ENCODE data around the gene METAP1. TPM values are rescaled to one million over a fixed set of nuclear protein-coding genes. Genes with fewer than 3 reads are reported as not detected.

METAP1 gene
- total and polyA plus RNA-seq, 2 experiments from 2014 or later, result 40.1 to 55.4 TPM

DNA sequence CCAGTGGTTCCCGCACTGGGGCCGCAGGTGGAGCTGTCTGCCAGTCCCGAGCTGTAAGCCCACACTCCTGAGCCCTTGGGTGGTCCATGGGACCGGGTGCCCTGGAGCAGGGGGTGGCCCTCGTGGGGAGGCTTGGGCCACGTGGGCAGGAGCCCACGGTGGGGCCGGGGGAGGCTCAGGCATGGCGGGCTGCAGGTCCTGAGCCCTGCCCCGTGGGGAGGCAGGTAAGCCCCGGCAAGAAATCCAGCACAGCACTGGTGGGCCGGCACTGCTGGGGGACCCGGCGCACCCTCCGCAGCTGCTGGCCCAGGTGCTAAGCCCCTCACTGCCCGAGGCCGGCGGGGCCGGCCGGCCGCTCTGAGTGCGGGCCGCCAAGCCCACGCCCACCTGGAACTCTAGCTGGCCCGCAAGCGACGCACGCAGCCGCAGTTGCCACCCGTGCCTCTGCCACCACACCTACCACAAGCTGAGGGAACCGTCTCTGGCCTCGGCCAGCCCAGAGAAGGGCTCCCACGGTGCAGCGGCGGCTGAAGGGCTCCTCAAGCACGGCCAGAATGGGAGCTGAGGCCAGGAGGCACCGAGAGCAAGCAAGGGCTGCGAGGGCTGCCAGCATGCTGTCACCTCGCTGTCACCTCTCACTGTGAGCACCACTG lies 2.0 kb upstream of the METAP1 start:
- no peak for DNase-seq (ENCODE audit: low read depth in 1 of 2, low spot score in 1 of 2)
- Histone ChIP-seq H3K27ac (no peak overlapping the region), H3K4me1 (ENCODE audit: low read depth) (peaks cover 9% of the 10 kb centered on the region), H3K27me3 (no peaks in the 10 kb centered on the region), H3K9me3 (ENCODE audit: low read depth) (no peaks in the 10 kb centered on the region), H3K4me3 (no peak overlapping the region), H3K36me3 (no peaks in the 10 kb centered on the region)
- TF ChIP-seq, protein P1, sequence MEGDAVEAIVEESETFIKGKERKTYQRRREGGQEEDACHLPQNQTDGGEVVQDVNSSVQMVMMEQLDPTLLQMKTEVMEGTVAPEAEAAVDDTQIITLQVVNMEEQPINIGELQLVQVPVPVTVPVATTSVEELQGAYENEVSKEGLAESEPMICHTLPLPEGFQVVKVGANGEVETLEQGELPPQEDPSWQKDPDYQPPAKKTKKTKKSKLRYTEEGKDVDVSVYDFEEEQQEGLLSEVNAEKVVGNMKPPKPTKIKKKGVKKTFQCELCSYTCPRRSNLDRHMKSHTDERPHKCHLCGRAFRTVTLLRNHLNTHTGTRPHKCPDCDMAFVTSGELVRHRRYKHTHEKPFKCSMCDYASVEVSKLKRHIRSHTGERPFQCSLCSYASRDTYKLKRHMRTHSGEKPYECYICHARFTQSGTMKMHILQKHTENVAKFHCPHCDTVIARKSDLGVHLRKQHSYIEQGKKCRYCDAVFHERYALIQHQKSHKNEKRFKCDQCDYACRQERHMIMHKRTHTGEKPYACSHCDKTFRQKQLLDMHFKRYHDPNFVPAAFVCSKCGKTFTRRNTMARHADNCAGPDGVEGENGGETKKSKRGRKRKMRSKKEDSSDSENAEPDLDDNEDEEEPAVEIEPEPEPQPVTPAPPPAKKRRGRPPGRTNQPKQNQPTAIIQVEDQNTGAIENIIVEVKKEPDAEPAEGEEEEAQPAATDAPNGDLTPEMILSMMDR (IDR thresholded peaks at IDR 0.05; ENCODE audit: low read depth, low read length), result no peak

DNA sequence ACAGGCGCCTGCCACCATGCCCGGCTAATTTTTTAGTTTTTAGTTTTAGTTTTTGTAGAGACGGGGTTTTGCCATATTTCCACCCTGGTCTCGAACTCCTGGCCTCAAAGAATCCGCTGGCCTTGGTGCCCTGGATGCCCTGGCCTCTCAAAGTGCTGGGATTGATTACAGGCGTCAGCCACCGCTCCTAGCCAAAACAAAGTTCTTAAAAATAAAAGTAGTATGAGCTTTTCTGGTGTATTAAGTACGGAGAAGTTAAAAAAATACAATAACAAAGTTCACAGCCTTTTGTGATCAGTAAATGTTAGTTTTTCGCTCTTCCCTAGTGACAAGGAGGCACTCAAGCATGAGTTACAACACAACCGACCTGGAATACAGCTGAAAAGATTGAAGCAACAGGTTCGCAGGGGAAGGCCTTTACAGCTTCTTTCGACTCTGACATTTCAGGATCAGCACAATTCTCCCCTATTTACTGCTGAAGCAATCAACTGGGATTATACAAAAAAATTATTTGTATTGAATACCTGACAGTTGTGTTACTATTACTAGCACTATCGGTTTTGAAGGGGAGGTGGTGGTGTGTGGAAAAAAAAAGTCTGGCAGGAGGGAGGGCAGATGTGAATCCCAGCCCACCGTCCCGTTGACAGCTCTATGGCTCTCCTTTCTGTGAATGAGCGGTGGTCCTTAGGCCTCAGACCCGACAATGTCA lies 893 bp upstream of the METAP1 start:
- DNase-seq (ENCODE audit: low read depth in 1 of 2, low spot score in 1 of 2), result peak; percentile 18 to 28
- peaks cover 9% of the 10 kb centered on the region for H3K4me1 ChIP-seq (ENCODE audit: low read depth)
- H3K9me3 ChIP-seq (ENCODE audit: low read depth), result no peaks in the 10 kb centered on the region
- peak overlapping the region; percentile 88 for H3K27ac ChIP-seq
- peak overlapping the region; percentile 32 for H3K4me3 ChIP-seq
- no peaks in the 10 kb centered on the region for H3K36me3 ChIP-seq
- TF ChIP-seq, protein P1 (IDR thresholded peaks at IDR 0.05; ENCODE audit: low read depth, low read length), result no peak
- no peaks in the 10 kb centered on the region for H3K27me3 ChIP-seq

DNA sequence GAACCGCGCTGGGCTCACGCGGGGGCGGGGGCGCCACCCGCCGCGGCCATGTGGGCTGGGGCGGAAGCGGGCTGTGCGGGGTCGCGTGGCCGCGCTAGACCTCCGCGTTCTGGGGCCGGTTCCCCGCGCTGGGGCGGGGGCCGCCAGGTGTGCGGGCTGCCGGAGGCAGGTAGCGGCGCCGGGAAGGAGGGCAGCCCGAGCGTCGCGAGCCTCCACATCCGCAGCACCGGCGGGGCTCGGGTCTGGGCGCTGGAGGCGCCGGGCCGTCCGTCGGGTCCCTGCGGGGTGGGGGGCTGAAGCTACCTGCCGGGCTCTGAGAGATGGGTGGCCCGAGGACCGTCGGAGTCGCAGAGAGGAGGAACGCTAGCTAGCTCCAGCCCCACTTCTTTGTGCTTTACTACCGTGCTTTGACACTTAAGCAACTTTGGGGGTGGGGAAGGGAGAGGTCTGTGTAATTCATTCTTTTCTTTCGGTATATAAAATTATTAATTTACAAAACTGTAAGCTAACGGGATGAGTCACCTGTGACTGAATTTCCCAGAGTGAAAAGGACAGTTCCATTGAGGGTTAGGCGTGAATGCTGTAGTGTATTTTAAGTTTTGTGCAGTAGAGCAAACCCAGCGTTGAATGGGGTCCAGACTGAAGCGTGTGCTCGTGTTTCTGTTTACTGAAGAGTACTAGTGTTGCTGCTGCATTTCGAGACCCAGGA lies 689 bp downstream of the METAP1 start:
- H3K36me3 ChIP-seq, result no peaks in the 10 kb centered on the region
- TF ChIP-seq, protein P1 (IDR thresholded peaks at IDR 0.05; ENCODE audit: low read depth, low read length), result no peak
- no peaks in the 10 kb centered on the region for H3K27me3 ChIP-seq
- H3K4me3 ChIP-seq, result peak overlapping the region; percentile 94
- H3K27ac ChIP-seq, result peak overlapping the region; percentile 80
- no peaks in the 10 kb centered on the region for H3K9me3 ChIP-seq (ENCODE audit: low read depth)
- peaks cover 9% of the 10 kb centered on the region for H3K4me1 ChIP-seq (ENCODE audit: low read depth)
- peak; percentile 39 to 49 for DNase-seq (ENCODE audit: low read depth in 1 of 2, low spot score in 1 of 2)

DNA sequence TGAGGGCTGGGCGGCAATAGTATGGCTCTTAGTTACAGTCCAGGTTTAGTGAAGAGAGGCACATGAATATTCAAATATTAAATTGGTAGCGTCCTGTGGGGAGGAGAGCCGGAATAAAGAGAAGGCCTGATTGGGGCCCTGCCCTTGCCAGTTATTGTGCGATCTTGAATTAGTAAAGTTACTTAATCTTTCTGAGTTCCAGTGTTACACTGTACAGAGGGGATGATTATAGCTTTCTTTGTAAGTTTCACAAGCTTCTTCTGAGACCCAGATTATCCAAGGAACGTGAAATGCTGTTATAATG lies 1.2 kb downstream of the METAP1 start:
- TF ChIP-seq, protein P1 (IDR thresholded peaks at IDR 0.05; ENCODE audit: low read depth, low read length), result no peak
- peak overlapping the region; percentile 94 for H3K4me3 ChIP-seq
- no peaks in the 10 kb centered on the region for H3K36me3 ChIP-seq
- no peaks in the 10 kb centered on the region for H3K27me3 ChIP-seq
- no peaks in the 10 kb centered on the region for H3K9me3 ChIP-seq (ENCODE audit: low read depth)
- H3K27ac ChIP-seq, result peak overlapping the region; percentile 80
- peaks cover 9% of the 10 kb centered on the region for H3K4me1 ChIP-seq (ENCODE audit: low read depth)
- DNase-seq (ENCODE audit: low read depth in 1 of 2, low spot score in 1 of 2), result no peak

DNA sequence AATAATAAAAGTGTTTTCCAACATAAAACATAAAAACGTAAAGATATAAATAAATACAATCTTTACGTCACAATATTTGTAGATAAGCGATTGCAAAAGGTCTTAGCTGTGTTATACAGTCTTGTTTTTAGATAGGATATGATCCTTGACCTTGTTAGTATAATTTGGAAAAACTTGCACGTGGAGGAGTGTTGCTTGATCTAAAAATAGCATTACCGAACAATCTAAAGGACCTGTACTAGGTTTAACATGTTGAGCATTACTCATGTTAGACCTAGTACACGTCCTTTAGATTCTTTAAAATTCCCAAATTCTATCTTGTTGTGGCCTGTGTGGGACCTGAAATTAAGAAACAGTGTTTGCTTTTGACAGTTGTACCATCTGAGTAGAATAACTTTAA lies 1.6 kb downstream of the METAP1 start:
- TF ChIP-seq, protein P1 (IDR thresholded peaks at IDR 0.05; ENCODE audit: low read depth, low read length), result no peak
- no peak overlapping the region for H3K27ac ChIP-seq
- peak overlapping the region; percentile 94 for H3K4me3 ChIP-seq
- H3K36me3 ChIP-seq, result no peaks in the 10 kb centered on the region
- H3K9me3 ChIP-seq (ENCODE audit: low read depth), result no peaks in the 10 kb centered on the region
- DNase-seq (ENCODE audit: low read depth in 1 of 2, low spot score in 1 of 2), result peak in 1 of 2 donors; percentile 21
- no peaks in the 10 kb centered on the region for H3K27me3 ChIP-seq
- H3K4me1 ChIP-seq (ENCODE audit: low read depth), result peaks cover 9% of the 10 kb centered on the region
